Trophoblast cell (in vitro differentiated cells and primary cell): Measurements from ENCODE around the gene FBN1.

Experiments
- DNase-seq, 2 donors: peaks; one replicate each; pipeline ENCODE4 v3.0.0-alpha.2; 2016
- H2AFZ ChIP-seq: 2 replicates; pipeline ENCODE4 v1.6.1; 2013; ENCODE audit warnings: low read length, moderate library complexity, mild to moderate bottlenecking; ENCODE audit not compliant: insufficient read depth, poor library complexity
- H2AK5ac ChIP-seq: 2 replicates; pipeline ENCODE4 v1.6.1; 2013; ENCODE audit warnings: mild to moderate bottlenecking, low read length
- H2BK120ac ChIP-seq: 2 replicates; pipeline ENCODE4 v1.6.1; 2013; ENCODE audit warnings: low read length, mild to moderate bottlenecking, moderate library complexity; ENCODE audit not compliant: insufficient read depth, poor library complexity
- H2BK12ac ChIP-seq: 2 replicates; pipeline ENCODE4 v1.6.1; 2013; ENCODE audit warnings: mild to moderate bottlenecking, low read length, moderate library complexity
- H2BK5ac ChIP-seq: 2 replicates; pipeline ENCODE4 v1.6.1; 2013; ENCODE audit warnings: low read length, low read depth, moderate library complexity, mild to moderate bottlenecking; ENCODE audit not compliant: poor library complexity
- H3K14ac ChIP-seq: 2 replicates; pipeline ENCODE4 v1.6.1; 2013; ENCODE audit warnings: mild to moderate bottlenecking, low read length
- H3K18ac ChIP-seq: 2 replicates; pipeline ENCODE4 v1.6.1; 2013; ENCODE audit warnings: mild to moderate bottlenecking, low read length
- H3K23ac ChIP-seq: 2 replicates; pipeline ENCODE4 v1.6.1; 2013; ENCODE audit warnings: low read length
- H3K27ac ChIP-seq: 2 replicates; pipeline ENCODE4 v1.5.1; 2013; ENCODE audit warnings: low read depth, mild to moderate bottlenecking, inconsistent platforms, low read length, moderate library complexity
- H3K27me3 ChIP-seq: 2 replicates; pipeline ENCODE4 v1.6.1; 2013; ENCODE audit warnings: inconsistent platforms, mild to moderate bottlenecking, low read length, moderate library complexity; ENCODE audit not compliant: insufficient read depth
- H3K36me3 ChIP-seq, 2 experiments: 1 replicate in 1 of 2; 2 replicates in 1 of 2; pipeline ENCODE4 v1.6.1; 2013; ENCODE audit warnings: low read length in 2 of 2, mild to moderate bottlenecking in 2 of 2, moderate library complexity in 1 of 2; ENCODE audit not compliant: insufficient read depth in 2 of 2, control insufficient read depth in 1 of 2
- H3K4ac ChIP-seq: 2 replicates; pipeline ENCODE4 v1.6.1; 2013; ENCODE audit warnings: low read depth, mild to moderate bottlenecking, low read length, moderate library complexity
- H3K4me1 ChIP-seq, 2 experiments: 1 replicate in 1 of 2; 2 replicates in 1 of 2; pipeline ENCODE4 v1.6.1; 2013; ENCODE audit warnings: low read length in 2 of 2, mild to moderate bottlenecking in 2 of 2, moderate library complexity in 1 of 2; ENCODE audit not compliant: insufficient read depth in 2 of 2, control insufficient read depth in 1 of 2
- H3K4me2 ChIP-seq: 2 replicates; pipeline ENCODE4 v1.6.1; 2013; ENCODE audit warnings: inconsistent platforms, mild to moderate bottlenecking, low read length, moderate library complexity
- H3K4me3 ChIP-seq: 2 replicates; pipeline ENCODE4 v1.5.1; 2013; ENCODE audit warnings: mild to moderate bottlenecking, low read depth, low read length, inconsistent platforms
- H3K79me1 ChIP-seq: one replicate; pipeline ENCODE4 v1.6.1; 2013; ENCODE audit warnings: low read length
- H3K79me2 ChIP-seq: 2 replicates; pipeline ENCODE4 v1.6.1; 2013; ENCODE audit warnings: low read length, mild to moderate bottlenecking; ENCODE audit not compliant: control insufficient read depth, insufficient read depth, poor library complexity
- H3K9ac ChIP-seq: 2 replicates; pipeline ENCODE4 v1.6.1; 2013; ENCODE audit warnings: mild to moderate bottlenecking, low read length
- H3K9me3 ChIP-seq: 2 replicates; pipeline ENCODE4 v1.6.1; 2013; ENCODE audit warnings: low read depth, mild to moderate bottlenecking, control low read depth, inconsistent platforms, low read length; ENCODE audit not compliant: insufficient read depth
- H4K12ac ChIP-seq: 2 replicates; pipeline ENCODE4 v1.6.1; 2013; ENCODE audit warnings: low read depth, mild to moderate bottlenecking, low read length, moderate library complexity
- H4K8ac ChIP-seq: 2 replicates; pipeline ENCODE4 v1.6.1; 2013; ENCODE audit warnings: low read depth, mild to moderate bottlenecking, low read length, moderate library complexity
- H4K91ac ChIP-seq: one replicate; pipeline ENCODE4 v1.6.1; 2013; ENCODE audit warnings: low read depth, mild to moderate bottlenecking, low read length, moderate library complexity
- WGBS: extraction: QIAGEN DNeasy Blood & Tissue Kit; methylation state at CpG from one replicate; pipeline ENCODE4 v1.1.7; 2013; ENCODE audit warnings: missing lambda C conversion rate; ENCODE audit not compliant: insufficient read length, insufficient coverage; ENCODE audit errors: extremely low coverage; 5-methylcytosine and 5-hydroxymethylcytosine counted together

Gene FBN1

DNA sequence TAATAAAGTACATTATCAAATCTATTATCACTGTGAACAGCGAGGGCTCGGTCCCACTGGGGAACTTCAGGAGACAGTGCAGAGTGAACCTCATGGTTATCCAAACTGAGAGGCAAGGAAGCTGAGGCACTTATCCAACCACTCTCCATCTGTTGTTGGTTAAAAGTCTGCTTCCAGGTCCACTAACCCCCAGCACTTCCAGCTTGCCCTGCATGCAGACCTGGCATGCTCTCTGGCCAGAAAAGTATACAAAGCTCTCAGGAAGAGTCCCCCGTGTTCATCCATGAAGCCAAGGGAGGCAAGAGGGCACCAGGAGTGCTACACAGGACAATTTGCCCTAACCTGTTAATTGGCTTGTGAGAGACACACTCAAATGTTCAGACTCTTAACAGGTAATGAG is 36.0 kb downstream of the FBN1 start:
- H3K27me3 ChIP-seq = no peaks in the 10 kb centered on the region
- no peak overlapping the region for H3K4ac ChIP-seq
- no peaks in the 10 kb centered on the region for H3K79me2 ChIP-seq
- peaks cover 3% of the 10 kb centered on the region for H3K79me1 ChIP-seq
- no peak overlapping the region for H3K14ac ChIP-seq
- no peak overlapping the region for H3K9ac ChIP-seq
- H2AFZ ChIP-seq = no peak overlapping the region
- no peak overlapping the region for H4K91ac ChIP-seq
- no peak overlapping the region for H3K18ac ChIP-seq
- no CpG with 5 or more reads among the region's 3 CpGs for WGBS
- H3K4me3 ChIP-seq = no peak overlapping the region
- no peak for DNase-seq
- no peaks in the 10 kb centered on the region for H3K36me3 ChIP-seq
- H3K9me3 ChIP-seq = no peaks in the 10 kb centered on the region
- H2AK5ac ChIP-seq = no peak overlapping the region
- no peak overlapping the region for H2BK12ac ChIP-seq
- H3K4me1 ChIP-seq = peaks cover 0 to 3% of the 10 kb centered on the region in 2 experiments
- no peak overlapping the region for H4K12ac ChIP-seq
- H4K8ac ChIP-seq = no peak overlapping the region
- H3K23ac ChIP-seq = no peak overlapping the region
- no peak overlapping the region for H2BK120ac ChIP-seq
- no peak overlapping the region for H3K27ac ChIP-seq
- H2BK5ac ChIP-seq = no peak overlapping the region
- no peak overlapping the region for H3K4me2 ChIP-seq

GRCh38 chr15:48607846-48608245 is 37.7 kb downstream of the FBN1 start:
- Histone ChIP-seq H3K14ac (no peak overlapping the region), H4K91ac (no peak overlapping the region), H4K8ac (no peak overlapping the region), H2AFZ (no peak overlapping the region), H3K9me3 (no peaks in the 10 kb centered on the region), H3K18ac (no peak overlapping the region), H3K4me3 (no peak overlapping the region), H2BK12ac (no peak overlapping the region), H3K79me2 (no peaks in the 10 kb centered on the region), H3K9ac (no peak overlapping the region), H3K27me3 (no peaks in the 10 kb centered on the region), H2AK5ac (no peak overlapping the region), H3K79me1 (peaks cover 7% of the 10 kb centered on the region), H3K4me2 (no peak overlapping the region), H3K4ac (no peak overlapping the region), H3K27ac (no peak overlapping the region), H3K23ac (no peak overlapping the region), H3K36me3 (no peaks in the 10 kb centered on the region), H3K4me1 (peaks cover 2 to 6% of the 10 kb centered on the region in 2 experiments), H2BK120ac (no peak overlapping the region), H2BK5ac (no peak overlapping the region), H4K12ac (no peak overlapping the region)
- no CpG with 5 or more reads among the region's 3 CpGs for WGBS
- DNase-seq = no peak

DNA sequence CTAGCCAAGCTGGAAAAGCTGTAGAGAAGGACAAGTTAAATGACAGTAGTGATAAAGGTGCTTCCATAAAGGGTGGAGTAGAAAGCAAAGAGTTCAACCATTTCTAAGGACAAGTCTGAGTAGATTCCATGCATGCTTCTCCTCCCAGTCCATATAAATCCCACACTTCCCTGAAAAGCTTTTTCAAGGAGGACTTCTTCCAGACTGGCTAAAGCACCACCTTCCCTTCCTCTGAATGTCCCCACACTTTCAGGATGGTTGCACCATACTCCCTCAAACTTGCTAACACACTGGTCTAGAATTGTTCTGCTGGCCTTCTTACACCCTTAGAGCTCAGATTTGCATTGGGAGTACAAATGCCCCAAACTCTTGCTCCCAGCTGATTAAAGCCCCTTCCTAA is 40.9 kb downstream of the FBN1 start:
- Histone ChIP-seq H3K4me1 (peaks cover 2 to 6% of the 10 kb centered on the region in 2 experiments), H2BK120ac (no peak overlapping the region), H3K23ac (no peak overlapping the region), H3K36me3 (no peaks in the 10 kb centered on the region), H3K9me3 (no peaks in the 10 kb centered on the region), H3K4ac (no peak overlapping the region), H3K27me3 (no peaks in the 10 kb centered on the region), H3K4me2 (no peak overlapping the region), H2AK5ac (no peak overlapping the region), H4K91ac (peak overlapping the region; percentile 8), H3K27ac (no peak overlapping the region), H3K79me1 (peaks cover 14% of the 10 kb centered on the region), H4K12ac (no peak overlapping the region), H2BK12ac (peak overlapping the region; percentile 23), H4K8ac (no peak overlapping the region), H3K4me3 (no peak overlapping the region), H2BK5ac (no peak overlapping the region), H3K9ac (no peak overlapping the region), H3K14ac (no peak overlapping the region), H3K79me2 (no peaks in the 10 kb centered on the region), H2AFZ (no peak overlapping the region), H3K18ac (no peak overlapping the region)
- peak in 1 of 2 donors; percentile 70 for DNase-seq

DNA sequence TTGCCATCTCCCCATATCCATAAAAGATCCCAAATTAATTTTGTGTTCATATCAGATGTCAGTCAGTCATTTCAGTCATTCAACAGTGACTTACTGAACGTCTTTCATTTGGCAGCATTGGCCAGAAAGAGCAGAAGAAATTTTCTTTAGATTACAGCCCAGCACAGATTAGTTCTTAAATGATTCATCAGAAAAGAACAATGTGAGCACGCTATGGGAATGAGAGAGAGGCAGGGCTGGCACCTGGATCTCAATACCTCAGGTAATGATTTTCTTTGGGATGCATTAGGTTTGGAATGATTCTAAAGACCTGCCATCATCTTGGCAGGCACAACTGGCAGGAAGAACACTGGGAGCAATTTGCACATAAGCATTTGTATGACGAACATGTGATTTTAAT is 41.6 kb downstream of the FBN1 start:
- no peaks in the 10 kb centered on the region for H3K27me3 ChIP-seq
- H3K4me3 ChIP-seq = no peak overlapping the region
- H3K4me1 ChIP-seq = peaks cover 2 to 6% of the 10 kb centered on the region in 2 experiments
- H2AFZ ChIP-seq = no peak overlapping the region
- peak overlapping the region; percentile 84 for H2BK12ac ChIP-seq
- no peak overlapping the region for H2AK5ac ChIP-seq
- H3K23ac ChIP-seq = no peak overlapping the region
- peak in 1 of 2 donors; percentile 40 for DNase-seq
- H4K12ac ChIP-seq = no peak overlapping the region
- H3K9ac ChIP-seq = no peak overlapping the region
- H3K4ac ChIP-seq = no peak overlapping the region
- no peaks in the 10 kb centered on the region for H3K9me3 ChIP-seq
- H3K36me3 ChIP-seq = no peaks in the 10 kb centered on the region
- H3K4me2 ChIP-seq = no peak overlapping the region
- H2BK120ac ChIP-seq = peak overlapping the region; percentile 63
- H3K79me2 ChIP-seq = no peaks in the 10 kb centered on the region
- no peak overlapping the region for H4K8ac ChIP-seq
- no peak overlapping the region for H3K14ac ChIP-seq
- H3K79me1 ChIP-seq = peaks cover 14% of the 10 kb centered on the region
- H3K27ac ChIP-seq = no peak overlapping the region
- no CpG with 5 or more reads among the region's 3 CpGs for whole genome bisulfite sequencing
- H4K91ac ChIP-seq = no peak overlapping the region
- H2BK5ac ChIP-seq = no peak overlapping the region
- H3K18ac ChIP-seq = no peak overlapping the region
